OCI-LY7 (cell line): ENCODE measurements around the gene CIAO3. TPM values are rescaled to one million over a fixed set of nuclear protein-coding genes. Genes with fewer than 3 reads are reported as not detected.
"Not testable (repeated sequence)": the region's sequence is repeated elsewhere in the genome, so short reads cannot be mapped to it uniquely, and the experiment has no call there.

Source experiments
- BruUV-seq: library from RNA; stranded (reverse); fragments of 400-500 nt; replicated peaks from 2 replicates; lab custom pipeline; 2021; lab: Mats Ljungman, UMichigan
- CTCF ChIA-PET: fragments of 300-600 bp; sonication (Branson Sonifier 250); formaldehyde crosslinking; loops from one replicate; lab custom pipeline; 2022; ENCODE audit warnings: antibody characterized with exemption; ENCODE audit not compliant: unreplicated experiment; lab: Charles Lee
- POLR2A ChIA-PET: fragments of 300-600 bp; sonication (Branson Sonifier 250); formaldehyde crosslinking; loops from one replicate; lab custom pipeline; 2022; ENCODE audit warnings: antibody characterized with exemption; lab: Charles Lee
- DNase-seq: peaks from one replicate; pipeline ENCODE4 v3.0.0-alpha.2; 2015; ENCODE audit warnings: low spot score
- H2AFZ ChIP-seq: fragments of 200-600 bp; sonication (generic), shearing (Covaris generic); 2 replicates; pipeline ENCODE4 v1.6.1; 2014; ENCODE audit warnings: mild to moderate bottlenecking, antibody characterized with exemption, low read length, moderate library complexity
- H3K27ac ChIP-seq: fragments of 200-600 bp; sonication (generic); 2 replicates; pipeline ENCODE4 v1.5.1; 2014; ENCODE audit warnings: mixed run types, low read depth, mild to moderate bottlenecking, moderate library complexity, low read length, inconsistent platforms; ENCODE audit not compliant: poor library complexity, severe bottlenecking
- H3K36me3 ChIP-seq: fragments of 200-600 bp; sonication (generic); 2 replicates; pipeline ENCODE4 v1.6.1; 2014; ENCODE audit warnings: mild to moderate bottlenecking, antibody characterized with exemption, low read length, moderate library complexity, mixed read lengths; ENCODE audit not compliant: insufficient read depth
- H3K4me1 ChIP-seq: fragments of 200-600 bp; sonication (generic); 2 replicates; pipeline ENCODE4 v1.5.1; 2014; ENCODE audit warnings: mild to moderate bottlenecking, low read length; ENCODE audit not compliant: insufficient read depth, poor library complexity, severe bottlenecking
- H3K4me2 ChIP-seq: fragments of 200-600 bp; sonication (generic); 2 replicates; pipeline ENCODE4 v1.6.1; 2014; ENCODE audit warnings: mild to moderate bottlenecking, low read length
- H3K4me3 ChIP-seq: fragments of 200-600 bp; sonication (generic); 2 replicates; pipeline ENCODE4 v1.5.1; 2014; ENCODE audit warnings: mild to moderate bottlenecking, low read depth, low read length; ENCODE audit not compliant: poor library complexity, severe bottlenecking
- H3K79me2 ChIP-seq: fragments of 200-600 bp; sonication (generic); 2 replicates; pipeline ENCODE4 v1.6.1; 2016; ENCODE audit warnings: low read depth, mild to moderate bottlenecking, low read length, moderate library complexity, mixed read lengths; ENCODE audit not compliant: insufficient read depth
- H3K9me2 ChIP-seq: fragments of 200-600 bp; sonication (generic); 2 replicates; pipeline ENCODE4 v1.6.1; 2016; ENCODE audit warnings: mild to moderate bottlenecking, low read length, mixed read lengths; ENCODE audit not compliant: insufficient read depth
- H3K9me3 ChIP-seq: fragments of 200-600 bp; sonication (generic); 2 replicates; pipeline ENCODE4 v1.6.1; 2014; ENCODE audit warnings: mild to moderate bottlenecking, mixed run types, low read length, mixed read lengths
- H4K20me1 ChIP-seq: fragments of 200-600 bp; sonication (generic); 2 replicates; pipeline ENCODE4 v1.6.1; 2014; ENCODE audit warnings: mild to moderate bottlenecking, antibody characterized with exemption, low read length, moderate library complexity, mixed read lengths; ENCODE audit not compliant: insufficient read depth
- EZH2phosphoT487 ChIP-seq: fragments of 200-600 bp; sonication (generic); IDR thresholded peaks from 2 replicates; pipeline ENCODE4 v1.6.1; 2018; ENCODE audit warnings: low read depth, borderline replicate concordance, mild to moderate bottlenecking, mixed run types, antibody characterized with exemption, low read length, moderate library complexity, mixed read lengths
- intact Hi-C: fragments of 100-400 bp; cut with micrococcal nuclease; formaldehyde crosslinking; loops from one replicate; pipeline ENCODE4 v1.10.0; 2022; ENCODE audit not compliant: unreplicated experiment
- total RNA-seq, 2 experiments: library from RNA; depleted of rRNA in 1 of 2; stranded (reverse); fragments of >200 nt in 1 of 2; shearing (Covaris generic) in 1 of 2; gene quantifications; 2 replicates each; pipeline ENCODE4 v1.2.3, GENCODE V29; 2014 to 2022
- TF ChIP-seq, protein P1 (sequence below): fragments of 200-600 bp; sonication (generic); conservative IDR thresholded peaks from 2 replicates; pipeline ENCODE4 v1.5.1; 2014; ENCODE audit warnings: mild to moderate bottlenecking, antibody characterized with exemption, low read length, moderate library complexity, mixed read lengths

The CIAO3 gene
- total RNA-seq, 2 experiments from 2014 or later, result 156 to 169 TPM

DNA sequence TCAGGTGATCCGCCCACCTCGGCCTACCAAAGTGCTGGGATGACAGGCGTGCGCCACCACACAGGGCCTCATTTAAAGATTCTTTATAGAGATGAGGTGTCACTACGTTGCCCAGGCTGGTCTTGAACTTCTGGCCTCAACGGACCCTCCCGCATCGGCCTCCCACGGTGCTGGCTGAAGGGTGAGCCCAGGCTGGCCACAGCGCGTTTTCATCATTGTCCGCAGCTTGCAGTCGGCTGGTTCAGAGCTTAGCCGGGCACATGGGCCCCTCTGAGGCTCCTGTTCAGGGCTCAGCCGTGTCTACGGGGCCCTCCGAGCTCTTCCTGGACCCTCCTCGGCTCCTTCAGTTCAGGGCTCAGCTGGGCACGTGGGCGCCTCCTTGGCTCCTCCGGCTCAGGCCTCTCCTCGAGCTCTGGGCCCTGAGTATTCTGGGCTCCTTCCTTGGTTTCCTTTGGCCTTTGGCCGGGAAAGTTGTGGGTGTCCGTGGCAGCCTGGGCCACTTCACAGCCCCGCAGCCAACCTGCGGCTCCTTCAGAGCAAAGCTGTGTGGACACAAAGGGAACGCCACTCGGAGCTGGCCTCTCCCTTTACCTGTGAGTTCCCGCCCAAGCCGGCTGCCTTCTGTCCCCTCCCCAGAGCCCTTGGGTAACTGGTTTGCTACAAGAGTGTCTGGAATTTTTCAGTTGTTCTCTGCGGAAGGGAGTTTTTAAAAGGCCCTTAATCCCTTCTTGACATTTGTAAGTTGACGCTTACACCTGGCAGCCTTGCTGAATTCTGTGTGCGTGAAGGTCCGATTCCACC is 18.5 kb upstream of the CIAO3 start:
- no peaks in the 10 kb centered on the region for H3K9me2 ChIP-seq
- POLR2A ChIA-PET, result no interaction called here
- no peaks in the 10 kb centered on the region for H3K9me3 ChIP-seq
- no peak overlapping the region for H3K27ac ChIP-seq
- no peak overlapping the region for H3K4me3 ChIP-seq
- intact Hi-C loops, result no loop called here
- no peak for DNase-seq
- no TSS peak for BruUV-seq
- no peak overlapping the region for H2AFZ ChIP-seq
- no peak overlapping the region for H3K4me2 ChIP-seq
- H3K36me3 ChIP-seq, result no peaks in the 10 kb centered on the region
- no peak for TF ChIP-seq EZH2phosphoT487
- TF ChIP-seq, protein P1, sequence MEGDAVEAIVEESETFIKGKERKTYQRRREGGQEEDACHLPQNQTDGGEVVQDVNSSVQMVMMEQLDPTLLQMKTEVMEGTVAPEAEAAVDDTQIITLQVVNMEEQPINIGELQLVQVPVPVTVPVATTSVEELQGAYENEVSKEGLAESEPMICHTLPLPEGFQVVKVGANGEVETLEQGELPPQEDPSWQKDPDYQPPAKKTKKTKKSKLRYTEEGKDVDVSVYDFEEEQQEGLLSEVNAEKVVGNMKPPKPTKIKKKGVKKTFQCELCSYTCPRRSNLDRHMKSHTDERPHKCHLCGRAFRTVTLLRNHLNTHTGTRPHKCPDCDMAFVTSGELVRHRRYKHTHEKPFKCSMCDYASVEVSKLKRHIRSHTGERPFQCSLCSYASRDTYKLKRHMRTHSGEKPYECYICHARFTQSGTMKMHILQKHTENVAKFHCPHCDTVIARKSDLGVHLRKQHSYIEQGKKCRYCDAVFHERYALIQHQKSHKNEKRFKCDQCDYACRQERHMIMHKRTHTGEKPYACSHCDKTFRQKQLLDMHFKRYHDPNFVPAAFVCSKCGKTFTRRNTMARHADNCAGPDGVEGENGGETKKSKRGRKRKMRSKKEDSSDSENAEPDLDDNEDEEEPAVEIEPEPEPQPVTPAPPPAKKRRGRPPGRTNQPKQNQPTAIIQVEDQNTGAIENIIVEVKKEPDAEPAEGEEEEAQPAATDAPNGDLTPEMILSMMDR, result no peak
- no peaks in the 10 kb centered on the region for H4K20me1 ChIP-seq
- H3K4me1 ChIP-seq, result no peaks in the 10 kb centered on the region
- CTCF ChIA-PET, result no interaction called here
- H3K79me2 ChIP-seq, result no peaks in the 10 kb centered on the region

DNA sequence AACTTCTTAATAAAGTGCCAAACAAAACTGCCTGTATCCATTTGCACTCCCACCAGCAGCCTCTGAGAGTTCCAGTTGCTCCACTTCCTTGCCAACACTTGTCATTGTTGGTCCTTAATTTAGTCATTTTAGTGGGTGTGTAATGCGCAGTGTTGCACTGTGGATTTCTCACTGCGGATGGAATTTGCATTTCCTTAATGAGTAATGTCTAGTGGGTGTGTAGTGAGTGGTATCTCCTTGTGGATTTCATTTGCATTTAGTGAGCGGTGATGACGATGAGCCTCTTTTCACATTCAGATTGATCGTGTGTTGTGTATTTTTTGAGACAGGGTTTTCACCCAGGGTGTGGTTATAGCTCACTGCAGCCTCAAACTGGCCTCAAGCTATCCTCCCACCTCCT is 15.6 kb upstream of the CIAO3 start:
- Histone ChIP-seq H2AFZ (no peak overlapping the region), H3K4me1 (no peaks in the 10 kb centered on the region), H3K27ac (no peak overlapping the region), H3K4me2 (no peak overlapping the region), H3K4me3 (no peak overlapping the region), H3K9me3 (no peaks in the 10 kb centered on the region), H3K79me2 (no peaks in the 10 kb centered on the region), H3K36me3 (no peaks in the 10 kb centered on the region), H3K9me2 (no peaks in the 10 kb centered on the region), H4K20me1 (no peaks in the 10 kb centered on the region)
- BruUV-seq, result no TSS peak
- DNase-seq, result no peak
- TF ChIP-seq, protein P1, result no peak
- TF ChIP-seq EZH2phosphoT487, result no peak
- intact Hi-C loops, result no loop called here
- POLR2A ChIA-PET, result no interaction called here
- CTCF ChIA-PET, result no interaction called here

DNA sequence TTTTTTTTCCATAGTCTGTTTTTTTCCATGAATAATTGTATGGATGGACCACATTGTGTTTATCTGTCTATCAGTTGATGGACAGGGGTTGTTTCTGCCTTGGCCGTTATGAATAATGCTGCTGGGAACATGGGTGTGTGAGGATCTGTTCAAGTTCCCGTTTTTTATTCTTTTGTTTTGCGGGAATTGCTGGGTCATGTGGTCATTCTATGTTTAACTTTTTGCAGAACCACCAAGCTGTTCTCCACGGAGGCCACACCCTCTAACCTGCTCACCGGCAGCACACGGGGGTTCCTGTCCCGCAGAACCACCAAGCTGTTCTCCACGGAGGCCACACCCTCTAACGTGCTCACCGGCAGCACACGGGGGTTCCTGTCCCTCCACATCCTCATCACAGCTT is 13.9 kb upstream of the CIAO3 start:
- no peak overlapping the region for H2AFZ ChIP-seq
- H3K27ac ChIP-seq, result no peak overlapping the region
- no peaks in the 10 kb centered on the region for H3K4me1 ChIP-seq
- H3K4me2 ChIP-seq, result no peak overlapping the region
- H3K9me3 ChIP-seq, result no peaks in the 10 kb centered on the region
- no peaks in the 10 kb centered on the region for H3K9me2 ChIP-seq
- ChIA-PET POLR2A (interaction anchor here (0.7 kb wide), 1 partner anchor 792 kb away, joined by 3 read pairs; no protein-coding TSS in a partner anchor), CTCF (no interaction called here)
- intact Hi-C loops, result no loop called here
- BruUV-seq, result no TSS peak
- no peaks in the 10 kb centered on the region for H4K20me1 ChIP-seq
- DNase-seq, result no peak
- no peaks in the 10 kb centered on the region for H3K79me2 ChIP-seq
- no peak for TF ChIP-seq EZH2phosphoT487
- TF ChIP-seq, protein P1, result no peak
- no peak overlapping the region for H3K4me3 ChIP-seq
- no peaks in the 10 kb centered on the region for H3K36me3 ChIP-seq

DNA sequence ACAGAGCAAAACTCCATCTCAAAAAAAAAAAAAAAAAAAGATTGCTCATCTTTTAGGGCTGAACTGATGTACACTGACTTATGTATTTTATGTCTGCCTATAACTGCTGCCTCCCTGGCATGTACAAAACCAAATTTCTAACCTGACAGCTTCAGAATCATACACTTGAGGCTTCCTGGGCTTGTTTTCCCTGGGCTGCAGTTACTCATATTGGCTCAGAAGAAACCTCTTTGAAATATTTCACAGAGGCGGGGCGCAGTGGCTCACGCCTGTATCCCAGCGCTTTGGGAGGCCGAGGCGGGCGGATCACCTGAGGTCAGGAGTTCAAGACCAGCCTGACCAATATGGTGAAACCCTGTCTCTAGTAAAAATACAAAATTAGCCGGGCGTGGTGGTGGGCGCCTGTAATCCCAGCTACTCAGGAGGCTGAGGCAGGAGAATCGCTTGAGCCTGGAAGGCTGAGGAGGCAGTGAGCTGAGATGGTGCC is 13.4 kb upstream of the CIAO3 start:
- POLR2A ChIA-PET, H4K20me1 ChIP-seq, CTCF ChIA-PET: not testable (repeated sequence)

More for the DNA sequence above, 13.4 kb upstream of the CIAO3 start:
- intact Hi-C loops, H3K79me2 ChIP-seq, DNase-seq, H3K27ac ChIP-seq, H3K9me3 ChIP-seq, H3K4me2 ChIP-seq, H2AFZ ChIP-seq, BruUV-seq, H3K36me3 ChIP-seq, H3K4me3 ChIP-seq, H3K4me1 ChIP-seq, H3K9me2 ChIP-seq: not testable (repeated sequence)
